Activated T-cell treated with anti-CD3 and anti-CD28 coated beads, Interleukin-2, amount 50 U/mL, for 72 hours (primary cell): ENCODE results near the gene CEACAM7. TPM values are rescaled to one million over a fixed set of nuclear protein-coding genes. Genes with fewer than 3 reads are reported as not detected.
A peak's percentile ranks its signal among the peaks of the same experiment; 100 is the strongest.

Experiments
- ATAC-seq, 2 donors: fragments of 150-1000 bp; cut with Tn5 transposase; replicated peaks in 1 of 2; 2 replicates each; pipeline ENCODE4 v1.10.0; 2021; ENCODE audit warnings: moderate library complexity in 2 of 2, mild to moderate bottlenecking in 1 of 2
- DNase-seq, 2 donors: peaks; one replicate each; pipeline ENCODE4 v3.0.0; 2021 to 2022; ENCODE audit warnings: mixed read lengths in 1 of 2
- H3K27ac Mint-ChIP-seq: one replicate; pipeline ENCODE4 v1.8.0; 2022; ENCODE audit warnings: mild to moderate bottlenecking, moderate library complexity, mixed read lengths
- H3K27me3 Mint-ChIP-seq: one replicate; pipeline ENCODE4 v1.8.0; 2022; ENCODE audit warnings: low read depth, mixed read lengths
- H3K36me3 Mint-ChIP-seq, 2 donors: one replicate each; pipeline ENCODE4 v1.8.0; 2022; ENCODE audit warnings: mixed read lengths in 2 of 2, mild to moderate bottlenecking in 1 of 2; ENCODE audit not compliant: insufficient read depth in 2 of 2
- H3K4me1 Mint-ChIP-seq: one replicate; pipeline ENCODE4 v1.8.0; 2022; ENCODE audit warnings: low read depth, mixed read lengths
- H3K4me3 Mint-ChIP-seq, 2 donors: one replicate each; pipeline ENCODE4 v1.8.0; 2022; ENCODE audit warnings: mild to moderate bottlenecking in 2 of 2, mixed read lengths in 2 of 2, moderate library complexity in 2 of 2
- H3K9me3 Mint-ChIP-seq, 2 donors: one replicate each; pipeline ENCODE4 v1.8.0; 2022; ENCODE audit warnings: mixed read lengths in 2 of 2
- total RNA-seq, 2 donors: library from RNA; stranded (reverse); gene quantifications; one replicate each; pipeline ENCODE4 v1.2.3, GENCODE V29; 2022

CEACAM7 gene
- total RNA-seq, 2 donors from 2014 or later = not detected

- ATAC-seq = no peak
- no peak overlapping the region for H3K27ac Mint-ChIP-seq
- peaks cover 0 to 1% of the 10 kb centered on the region in 2 donors for H3K36me3 Mint-ChIP-seq
- peaks cover 54% of the 10 kb centered on the region for H3K27me3 Mint-ChIP-seq
- no peaks in the 10 kb centered on the region for H3K4me1 Mint-ChIP-seq
- no peaks in the 10 kb centered on the region for H3K9me3 Mint-ChIP-seq
- no peak overlapping the region for H3K4me3 Mint-ChIP-seq
- no peak for DNase-seq
Measured at GRCh38 chr19:41696402-41697197, 8.5 kb upstream of the CEACAM7 start.

- Mint-ChIP-seq H3K4me1 (no peaks in the 10 kb centered on the region), H3K36me3 (peaks cover 0 to 1% of the 10 kb centered on the region in 2 donors), H3K27me3 (peaks cover 58% of the 10 kb centered on the region), H3K4me3 (no peak overlapping the region), H3K27ac (no peak overlapping the region), H3K9me3 (no peaks in the 10 kb centered on the region)
- no peak for DNase-seq
- ATAC-seq = no peak
Measured at GRCh38 chr19:41695745-41696144, 7.7 kb upstream of the CEACAM7 start.

GRCh38 chr19:41694831-41695635 is 7.0 kb upstream of the CEACAM7 start:
- ATAC-seq (no peak), DNase-seq (no peak)
- no peaks in the 10 kb centered on the region for H3K4me1 Mint-ChIP-seq
- peaks cover 59% of the 10 kb centered on the region for H3K27me3 Mint-ChIP-seq
- H3K36me3 Mint-ChIP-seq = peaks cover 0 to 1% of the 10 kb centered on the region in 2 donors
- no peaks in the 10 kb centered on the region for H3K9me3 Mint-ChIP-seq
- H3K4me3 Mint-ChIP-seq = no peak overlapping the region
- H3K27ac Mint-ChIP-seq = no peak overlapping the region

- Mint-ChIP-seq H3K27me3 (peaks cover 57% of the 10 kb centered on the region), H3K9me3 (no peaks in the 10 kb centered on the region), H3K27ac (no peak overlapping the region), H3K4me3 (no peak overlapping the region), H3K36me3 (peaks cover 0 to 1% of the 10 kb centered on the region in 2 donors), H3K4me1 (no peaks in the 10 kb centered on the region)
- ATAC-seq (no peak), DNase-seq (no peak)
Measured at GRCh38 chr19:41694196-41694595, 6.1 kb upstream of the CEACAM7 start.

- Mint-ChIP-seq H3K27ac (no peak overlapping the region), H3K27me3 (peaks cover 49% of the 10 kb centered on the region), H3K36me3 (peaks cover 0 to 1% of the 10 kb centered on the region in 2 donors), H3K9me3 (no peaks in the 10 kb centered on the region), H3K4me3 (no peak overlapping the region), H3K4me1 (no peaks in the 10 kb centered on the region)
- ATAC-seq (peak in 1 of 2 donors; percentile 47), DNase-seq (peak; percentile 33 to 47)
Measured at GRCh38 chr19:41691268-41691970, 3.3 kb upstream of the CEACAM7 start.

GRCh38 chr19:41690801-41691065 is 2.7 kb upstream of the CEACAM7 start:
- ATAC-seq (no peak), DNase-seq (no peak)
- H3K27me3 Mint-ChIP-seq = peaks cover 46% of the 10 kb centered on the region
- H3K9me3 Mint-ChIP-seq = no peaks in the 10 kb centered on the region
- peak overlapping the region; percentile 43 for H3K27ac Mint-ChIP-seq
- H3K36me3 Mint-ChIP-seq = peaks cover 0 to 1% of the 10 kb centered on the region in 2 donors
- H3K4me3 Mint-ChIP-seq = no peak overlapping the region
- H3K4me1 Mint-ChIP-seq = no peaks in the 10 kb centered on the region

- ATAC-seq = no peak
- Mint-ChIP-seq H3K4me1 (no peaks in the 10 kb centered on the region), H3K9me3 (no peaks in the 10 kb centered on the region), H3K27ac (no peak overlapping the region), H3K4me3 (no peak overlapping the region), H3K27me3 (peaks cover 43% of the 10 kb centered on the region), H3K36me3 (peaks cover 0 to 1% of the 10 kb centered on the region in 2 donors)
- no peak for DNase-seq
Measured at GRCh38 chr19:41689993-41690800, 2.1 kb upstream of the CEACAM7 start.

- Mint-ChIP-seq H3K27me3 (peaks cover 51% of the 10 kb centered on the region), H3K4me3 (no peak overlapping the region), H3K27ac (no peak overlapping the region), H3K36me3 (peaks cover 0 to 1% of the 10 kb centered on the region in 2 donors), H3K4me1 (no peaks in the 10 kb centered on the region), H3K9me3 (no peaks in the 10 kb centered on the region)
- no peak for ATAC-seq
- DNase-seq = no peak
Measured at GRCh38 chr19:41688687-41689086, 617 bp upstream of the CEACAM7 start.

- no peak overlapping the region for H3K4me3 Mint-ChIP-seq
- no peaks in the 10 kb centered on the region for H3K4me1 Mint-ChIP-seq
- ATAC-seq (no peak), DNase-seq (no peak)
- peaks cover 50% of the 10 kb centered on the region for H3K27me3 Mint-ChIP-seq
- H3K36me3 Mint-ChIP-seq = no peaks in the 10 kb centered on the region
- H3K9me3 Mint-ChIP-seq = no peaks in the 10 kb centered on the region
- no peak overlapping the region for H3K27ac Mint-ChIP-seq
Measured at GRCh38 chr19:41687419-41687818, 651 bp downstream of the CEACAM7 start.

GRCh38 chr19:41682437-41682836 is 5.6 kb downstream of the CEACAM7 start:
- H3K9me3 Mint-ChIP-seq = no peaks in the 10 kb centered on the region
- H3K4me3 Mint-ChIP-seq = no peak overlapping the region
- ATAC-seq = no peak
- no peaks in the 10 kb centered on the region for H3K4me1 Mint-ChIP-seq
- no peak overlapping the region for H3K27ac Mint-ChIP-seq
- no peaks in the 10 kb centered on the region for H3K36me3 Mint-ChIP-seq
- no peak for DNase-seq
- peaks cover 59% of the 10 kb centered on the region for H3K27me3 Mint-ChIP-seq

GRCh38 chr19:41671486-41671885 is 16.6 kb downstream of the CEACAM7 start:
- peaks cover 77% of the 10 kb centered on the region for H3K27me3 Mint-ChIP-seq
- ATAC-seq = no peak
- no peaks in the 10 kb centered on the region for H3K9me3 Mint-ChIP-seq
- no peaks in the 10 kb centered on the region for H3K36me3 Mint-ChIP-seq
- DNase-seq = no peak
- H3K27ac Mint-ChIP-seq = no peak overlapping the region
- no peak overlapping the region for H3K4me3 Mint-ChIP-seq
- H3K4me1 Mint-ChIP-seq = no peaks in the 10 kb centered on the region

- no peak overlapping the region for H3K4me3 Mint-ChIP-seq
- H3K4me1 Mint-ChIP-seq = no peaks in the 10 kb centered on the region
- peaks cover 0 to 2% of the 10 kb centered on the region in 2 donors for H3K9me3 Mint-ChIP-seq
- no peak overlapping the region for H3K27ac Mint-ChIP-seq
- ATAC-seq = no peak
- peaks cover 0 to 3% of the 10 kb centered on the region in 2 donors for H3K36me3 Mint-ChIP-seq
- no peak for DNase-seq
- H3K27me3 Mint-ChIP-seq = peaks cover 69% of the 10 kb centered on the region
Measured at GRCh38 chr19:41670755-41671154, 17.3 kb downstream of the CEACAM7 start.
